ENCODE measurements around the gene S100G. TPM values are rescaled to one million over a fixed set of nuclear protein-coding genes. Genes with fewer than 3 reads are reported as not detected.

Gene S100G
- total and polyA plus RNA-seq, 2 of the 4 experiments (the other 2 are of a cell fraction) = not detected

DNA sequence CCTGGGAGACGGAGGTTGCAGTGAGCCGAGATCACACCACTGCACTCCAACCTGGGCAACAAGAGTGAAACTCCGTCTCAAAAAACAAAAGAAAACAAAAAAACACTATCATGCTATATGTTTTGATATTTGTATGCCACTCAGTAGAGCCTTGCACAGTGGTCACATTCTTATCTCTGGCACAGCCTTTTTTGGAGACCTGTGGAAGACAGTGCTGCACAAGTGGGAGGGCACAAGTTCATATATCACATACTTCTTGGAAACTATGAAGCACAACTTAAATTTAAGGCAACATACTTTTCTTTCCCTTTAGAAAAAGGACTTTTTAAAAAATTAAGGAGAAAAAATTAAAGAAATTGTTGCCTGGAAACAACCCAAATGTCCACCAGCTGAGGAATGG is 14.4 kb upstream of the S100G start:
- in situ Hi-C loops (cut with MboI; ENCODE audit: low sequenced_read_pairs) (no loop called here), intact Hi-C loops (cut with micrococcal nuclease) (no loop called here), dilution Hi-C loops (cut with HindIII; ENCODE audit: low sequenced_read_pairs, unreplicated experiment) (no loop called here)
- H3K4me2 ChIP-seq (ENCODE audit: low read depth, low read length) = no peak overlapping the region
- no peak overlapping the region for H3K23ac ChIP-seq (ENCODE audit: low read depth, low read length)
- no peaks in the 10 kb centered on the region for H3K9me1 ChIP-seq (ENCODE audit: insufficient read depth, low read length)
- ChIA-PET POLR2A (ENCODE audit: unreplicated experiment) (no interaction called here), CTCF (no interaction called here)
- peaks cover 4% of the 10 kb centered on the region; the same call in 1 of the 2 replicates for H3K36me3 ChIP-seq (ENCODE audit: control insufficient read depth, insufficient read depth, low read length)
- WGBS, 2 experiments (ENCODE audit: extremely low coverage in 2 of 2, insufficient read length in 1 of 2) = no CpG with 5 or more reads among the region's 3 CpGs
- no peak overlapping the region for H2AK9ac ChIP-seq (replicated peaks; ENCODE audit: low read depth, low read length, poor library complexity)
- TF ChIP-seq, protein P1, sequence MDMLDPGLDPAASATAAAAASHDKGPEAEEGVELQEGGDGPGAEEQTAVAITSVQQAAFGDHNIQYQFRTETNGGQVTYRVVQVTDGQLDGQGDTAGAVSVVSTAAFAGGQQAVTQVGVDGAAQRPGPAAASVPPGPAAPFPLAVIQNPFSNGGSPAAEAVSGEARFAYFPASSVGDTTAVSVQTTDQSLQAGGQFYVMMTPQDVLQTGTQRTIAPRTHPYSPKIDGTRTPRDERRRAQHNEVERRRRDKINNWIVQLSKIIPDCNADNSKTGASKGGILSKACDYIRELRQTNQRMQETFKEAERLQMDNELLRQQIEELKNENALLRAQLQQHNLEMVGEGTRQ (IDR thresholded peaks at IDR 0.05; ENCODE audit: low read depth, low read length) = no peak
- TF ChIP-seq, protein P2, sequence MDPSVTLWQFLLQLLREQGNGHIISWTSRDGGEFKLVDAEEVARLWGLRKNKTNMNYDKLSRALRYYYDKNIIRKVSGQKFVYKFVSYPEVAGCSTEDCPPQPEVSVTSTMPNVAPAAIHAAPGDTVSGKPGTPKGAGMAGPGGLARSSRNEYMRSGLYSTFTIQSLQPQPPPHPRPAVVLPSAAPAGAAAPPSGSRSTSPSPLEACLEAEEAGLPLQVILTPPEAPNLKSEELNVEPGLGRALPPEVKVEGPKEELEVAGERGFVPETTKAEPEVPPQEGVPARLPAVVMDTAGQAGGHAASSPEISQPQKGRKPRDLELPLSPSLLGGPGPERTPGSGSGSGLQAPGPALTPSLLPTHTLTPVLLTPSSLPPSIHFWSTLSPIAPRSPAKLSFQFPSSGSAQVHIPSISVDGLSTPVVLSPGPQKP (IDR thresholded peaks at IDR 0.05; ENCODE audit: borderline replicate concordance, low read depth, low read length) = no peak
- TF ChIP-seq RFX5 (IDR thresholded peaks at IDR 0.05; ENCODE audit: low read depth, low read length) (no peak), RCOR1 (IDR thresholded peaks at IDR 0.05; ENCODE audit: insufficient replicate concordance, low read length) (no peak), BHLHE40 (IDR thresholded peaks at IDR 0.05; ENCODE audit: low read depth, low read length) (no peak), NFE2L2 (IDR thresholded peaks at IDR 0.05; ENCODE audit: low read depth, low read length) (no peak), CEBPB (IDR thresholded peaks at IDR 0.05; ENCODE audit: low read depth, low read length) (no peak), POLR2A (IDR thresholded peaks at IDR 0.05; ENCODE audit: low read depth, low read length) (no peak), MXI1 (IDR thresholded peaks at IDR 0.05; ENCODE audit: borderline replicate concordance, low read depth, low read length) (no peak), RAD21 (IDR thresholded peaks at IDR 0.05; ENCODE audit: low read length) (no peak), FOS (IDR thresholded peaks at IDR 0.05; ENCODE audit: low read depth, low read length) (no peak), SMC3 (IDR thresholded peaks at IDR 0.05; ENCODE audit: low read depth, low read length) (no peak), MAZ (IDR thresholded peaks at IDR 0.05; ENCODE audit: borderline replicate concordance, low read depth, low read length) (no peak), MAFK (IDR thresholded peaks at IDR 0.05; ENCODE audit: low read depth, low read length) (no peak), CHD1 (IDR thresholded peaks at IDR 0.05; ENCODE audit: low read depth, low read length) (no peak)
- TF ChIP-seq, protein P3, sequence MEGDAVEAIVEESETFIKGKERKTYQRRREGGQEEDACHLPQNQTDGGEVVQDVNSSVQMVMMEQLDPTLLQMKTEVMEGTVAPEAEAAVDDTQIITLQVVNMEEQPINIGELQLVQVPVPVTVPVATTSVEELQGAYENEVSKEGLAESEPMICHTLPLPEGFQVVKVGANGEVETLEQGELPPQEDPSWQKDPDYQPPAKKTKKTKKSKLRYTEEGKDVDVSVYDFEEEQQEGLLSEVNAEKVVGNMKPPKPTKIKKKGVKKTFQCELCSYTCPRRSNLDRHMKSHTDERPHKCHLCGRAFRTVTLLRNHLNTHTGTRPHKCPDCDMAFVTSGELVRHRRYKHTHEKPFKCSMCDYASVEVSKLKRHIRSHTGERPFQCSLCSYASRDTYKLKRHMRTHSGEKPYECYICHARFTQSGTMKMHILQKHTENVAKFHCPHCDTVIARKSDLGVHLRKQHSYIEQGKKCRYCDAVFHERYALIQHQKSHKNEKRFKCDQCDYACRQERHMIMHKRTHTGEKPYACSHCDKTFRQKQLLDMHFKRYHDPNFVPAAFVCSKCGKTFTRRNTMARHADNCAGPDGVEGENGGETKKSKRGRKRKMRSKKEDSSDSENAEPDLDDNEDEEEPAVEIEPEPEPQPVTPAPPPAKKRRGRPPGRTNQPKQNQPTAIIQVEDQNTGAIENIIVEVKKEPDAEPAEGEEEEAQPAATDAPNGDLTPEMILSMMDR (conservative IDR thresholded peaks at IDR 0.05; ENCODE audit: low read depth, low read length) = no peak
- H3K4me1 ChIP-seq (ENCODE audit: control insufficient read depth, insufficient read depth, low read length) = no peaks in the 10 kb centered on the region
- H2BK20ac ChIP-seq (ENCODE audit: low read depth, low read length) = no peak overlapping the region
- H4K20me1 ChIP-seq (ENCODE audit: insufficient read depth, low read length) = no peaks in the 10 kb centered on the region
- no peak overlapping the region for H4K5ac ChIP-seq (ENCODE audit: low read depth, low read length)
- H3K18ac ChIP-seq (ENCODE audit: low read depth, low read length) = no peak overlapping the region
- H2AFZ ChIP-seq (replicated peaks; ENCODE audit: low read length, poor library complexity) = no peak overlapping the region
- no peak overlapping the region for H3K27ac ChIP-seq (ENCODE audit: insufficient read depth, low read length)
- no peak overlapping the region for H2BK15ac ChIP-seq (ENCODE audit: low read depth, low read length)
- H2BK5ac ChIP-seq (ENCODE audit: low read depth, low read length, poor library complexity, severe bottlenecking) = no peak overlapping the region
- no peak overlapping the region for H4K91ac ChIP-seq (ENCODE audit: insufficient read depth, low read depth, low read length)
- no peaks in the 10 kb centered on the region; the same call in 1 of the 2 replicates for H3K27me3 ChIP-seq (ENCODE audit: control insufficient read depth, insufficient read depth, low read length)
- H3K9ac ChIP-seq (ENCODE audit: low read depth, low read length) = no peak overlapping the region
- H3K14ac ChIP-seq (replicated peaks; ENCODE audit: low read depth, low read length) = no peak overlapping the region
- ATAC-seq (ENCODE audit: low read depth) (no peak), DNase-seq (no peak)
- no peak overlapping the region for H2BK120ac ChIP-seq (ENCODE audit: low read depth, low read length)
- H3K56ac ChIP-seq (ENCODE audit: extremely low read depth, insufficient read depth, low read length) = no peak overlapping the region
- H3K9me3 ChIP-seq (ENCODE audit: control insufficient read depth, insufficient read depth, low read length) = no peaks in the 10 kb centered on the region
- BruUV-seq (replicated peaks) = no TSS peak
- H4K8ac ChIP-seq (ENCODE audit: low read depth in 2 of 2, low read length in 2 of 2) = no peak overlapping the region
- no peak overlapping the region for H2AK5ac ChIP-seq (ENCODE audit: low read depth, low read length)
- no peak overlapping the region for H3K4ac ChIP-seq (ENCODE audit: low read depth, low read length)
- no peak overlapping the region for H3K4me3 ChIP-seq (ENCODE audit: insufficient read depth, low read depth, low read length)
- H3K79me1 ChIP-seq (ENCODE audit: low read depth in 1 of 2, low read length in 2 of 2) = no peaks in the 10 kb centered on the region; a peak in 1 of 4 replicates
